ENCODE measurements around the gene HGF. TPM values are rescaled to one million over a fixed set of nuclear protein-coding genes. Genes with fewer than 3 reads are reported as not detected.

HGF gene
- under 0.01 TPM in 1 of 2 replicates, not detected in the other for total RNA-seq

GRCh38 chr7:81769891-81770727, at the start of gene HGF:
HGF (minus strand) TSS chr7:81770047; CDS start chr7:81769971, 76 bp downstream.

Data from tracheal epithelial cell (primary cell).